Upper lobe of left lung (tissue), 6 donors: ENCODE measurements around the gene FOXC2. TPM values are rescaled to one million over a fixed set of nuclear protein-coding genes. Genes with fewer than 3 reads are reported as not detected.

Source experiments
- ATAC-seq, 2 donors: fragments of 200-7000 bp; cut with Tn5 transposase; one replicate each; pipeline ENCODE4 v1.9.1; 2022; ENCODE audit warnings: mild to moderate bottlenecking in 2 of 2, moderate library complexity in 2 of 2; ENCODE audit not compliant: low FRiP score in 2 of 2
- DNase-seq, 2 donors: peaks; one replicate each; pipeline ENCODE4 v3.0.0-alpha.2; 2019 to 2020
- H3K27ac ChIP-seq, 4 donors: fragments of 200-600 bp; sonication (generic); one replicate each; pipeline ENCODE4 v1.5.1; 2016 to 2019
- H3K27me3 ChIP-seq, 4 donors: fragments of 200-600 bp; sonication (generic); one replicate each; pipeline ENCODE4 v1.5.1; 2017 to 2019
- H3K36me3 ChIP-seq, 4 donors: fragments of 200-600 bp; sonication (generic); one replicate each; pipeline ENCODE4 v1.5.1; 2016 to 2019
- H3K4me1 ChIP-seq, 4 donors: fragments of 200-600 bp; sonication (generic); one replicate each; pipeline ENCODE4 v1.5.1; 2018 to 2019
- H3K4me3 ChIP-seq, 4 donors: fragments of 200-600 bp; sonication (generic); one replicate each; pipeline ENCODE4 v1.5.1; 2017 to 2019; ENCODE audit warnings: mild to moderate bottlenecking in 2 of 4, moderate library complexity in 1 of 4
- H3K9me3 ChIP-seq, 4 donors: fragments of 200-600 bp; sonication (generic); one replicate each; pipeline ENCODE4 v1.5.1; 2018 to 2019
- CTCF ChIP-seq, 6 experiments: fragments of 450-650 bp in 4 of 6; fragments of 200-600 bp in 2 of 6; sonication (generic) in 2 of 6; IDR thresholded peaks; one replicate each; pipeline ENCODE4 v1.5.1; 2016 to 2019; ENCODE audit warnings: antibody characterized with exemption in 6 of 6
- EP300 ChIP-seq, 4 donors: sonication (generic); formaldehyde crosslinking; IDR thresholded peaks; one replicate each; pipeline ENCODE4 v1.5.1; 2017; ENCODE audit warnings: antibody characterized with exemption in 4 of 4, control low read depth in 2 of 4
- POLR2A ChIP-seq, 4 donors: fragments of 450-650 bp; IDR thresholded peaks; one replicate each; pipeline ENCODE4 v1.5.1; 2016 to 2017; ENCODE audit warnings: antibody characterized with exemption in 4 of 4, mild to moderate bottlenecking in 2 of 4
- POLR2AphosphoS5 ChIP-seq, 2 donors: sonication (generic); formaldehyde crosslinking; IDR thresholded peaks; one replicate each; pipeline ENCODE4 v1.5.1; 2017; ENCODE audit warnings: antibody characterized with exemption in 2 of 2
- WGBS, 2 donors: methylation state at CpG; one replicate each; pipeline ENCODE4 v1.1.5; 2017 to 2018; 5-methylcytosine and 5-hydroxymethylcytosine counted together
- total RNA-seq, 6 donors: library from RNA; depleted of rRNA in 4 of 6; stranded (reverse); fragments of >200 nt in 4 of 6; gene quantifications; one replicate each; pipeline versions ENCODE4 v1.1.0 to v1.2.1, GENCODE V29; 2016 to 2021
- donor health status: DM: no; HTN: no; CAD: no; lungs with moderate emphysema.
- donor health status: DM: no; HTN: yes; CAD: no; lungs with severe emphysema.

The FOXC2 gene
- total RNA-seq, 6 donors from 2014 or later: 0.39 to 1.9 (median 0.56) TPM; not detected in 2

GRCh38 chr16:86614699-86615098 is 48.1 kb downstream of the FOXC2 start:
- TF ChIP-seq POLR2A (IDR thresholded peaks at IDR 0.05) (no peak), POLR2AphosphoS5 (IDR thresholded peaks at IDR 0.05) (no peak), EP300 (IDR thresholded peaks at IDR 0.05) (no peak), CTCF (IDR thresholded peaks at IDR 0.05) (no peak)
- Histone ChIP-seq H3K4me1 (no peaks in the 10 kb centered on the region), H3K36me3 (no peaks in the 10 kb centered on the region), H3K27me3 (no peaks in the 10 kb centered on the region), H3K9me3 (no peaks in the 10 kb centered on the region), H3K27ac (no peak overlapping the region), H3K4me3 (no peak overlapping the region)
- ATAC-seq (no peak), DNase-seq (no peak)
- WGBS, 2 donors: 61 to 77% methylated on average over 5 of the region's 5 CpGs

- DNase-seq: no peak
- H3K9me3 ChIP-seq: no peaks in the 10 kb centered on the region
- no peak overlapping the region for H3K4me3 ChIP-seq
- no peaks in the 10 kb centered on the region for H3K36me3 ChIP-seq
- no peak for ATAC-seq
- no peak overlapping the region for H3K27ac ChIP-seq
- 73% methylated on average over 5 of the region's 5 CpGs for WGBS, 2 donors
- no peak for TF ChIP-seq EP300 (IDR thresholded peaks at IDR 0.05)
- TF ChIP-seq POLR2A (IDR thresholded peaks at IDR 0.05): no peak
- no peak for TF ChIP-seq POLR2AphosphoS5 (IDR thresholded peaks at IDR 0.05)
- no peak for TF ChIP-seq CTCF (IDR thresholded peaks at IDR 0.05)
- no peaks in the 10 kb centered on the region for H3K4me1 ChIP-seq
- no peaks in the 10 kb centered on the region for H3K27me3 ChIP-seq
Observed at GRCh38 chr16:86616906-86617305, 50.3 kb downstream of the FOXC2 start.

GRCh38 chr16:86618431-86619238 is 52.0 kb downstream of the FOXC2 start:
- peak in 1 of 2 donors; percentile 47 for ATAC-seq
- Histone ChIP-seq H3K36me3 (no peaks in the 10 kb centered on the region), H3K9me3 (no peaks in the 10 kb centered on the region), H3K27me3 (no peaks in the 10 kb centered on the region), H3K4me1 (no peaks in the 10 kb centered on the region), H3K27ac (no peak overlapping the region), H3K4me3 (peak overlapping the region in 3 of 4 donors; percentile 11 to 30 (median 25))
- WGBS, 2 donors: 76 to 87% methylated on average over 15 to 16 of the region's 16 CpGs
- TF ChIP-seq POLR2A (IDR thresholded peaks at IDR 0.05) (no peak), CTCF (IDR thresholded peaks at IDR 0.05) (no peak), EP300 (IDR thresholded peaks at IDR 0.05) (no peak), POLR2AphosphoS5 (IDR thresholded peaks at IDR 0.05) (no peak)
- no peak for DNase-seq

Other genes with a start within 250 kb of the FOXC2 start
- 10 to 100 TPM in 5 of 6 donors, 1 to 10 TPM in 1; 6.3 to 73.6 (median 24.5) TPM for gene FOXF1, start 56.3 kb upstream of the FOXC2 start, total RNA-seq
- gene MTHFSD, start 11.6 kb upstream of the FOXC2 start, total RNA-seq: 10 to 100 TPM; 13.8 to 39.8 (median 22.0) TPM
- 1 to 10 TPM in 2 of 6 donors, under 1 TPM in 3, not detected in 1; 0.22 to 2.2 (median 0.49) TPM for gene FOXL1, start 11.7 kb downstream of the FOXC2 start, total RNA-seq